B cell (primary cell): ENCODE results near the gene GNL3. TPM values are rescaled to one million over a fixed set of nuclear protein-coding genes. Genes with fewer than 3 reads are reported as not detected.

Experiments
- ATAC-seq: fragments of 200-7000 bp; cut with Tn5 transposase; one replicate; pipeline ENCODE4 v1.10.0; 2021; ENCODE audit warnings: low read depth, mild to moderate bottlenecking, moderate number of reproducible peaks, moderate library complexity
- CTCF ChIA-PET: fragments of 350-600 bp; sonication (Branson Sonifier 250); formaldehyde crosslinking; loops from one replicate; lab custom pipeline; 2021; ENCODE audit warnings: antibody characterized with exemption, inconsistent platforms; lab: Charles Lee
- POLR2A ChIA-PET: fragments of 350-600 bp; sonication (Branson Sonifier 250); formaldehyde crosslinking; loops from one replicate; lab custom pipeline; 2021; ENCODE audit warnings: antibody characterized with exemption; lab: Charles Lee
- DNase-seq: peaks from one replicate; pipeline ENCODE4 v3.0.0; 2013
- H2AFZ ChIP-seq: 2 replicates; pipeline ENCODE4 v1.6.1; 2012; ENCODE audit warnings: mild to moderate bottlenecking, low read depth, low read length; ENCODE audit not compliant: insufficient read depth, poor library complexity, severe bottlenecking
- H3K27ac ChIP-seq, 2 donors: 1 replicate in 1 of 2; 2 replicates in 1 of 2; pipeline ENCODE4 v1.5.1; 2012 to 2013; ENCODE audit warnings: low read length in 2 of 2, mild to moderate bottlenecking in 2 of 2, moderate library complexity in 1 of 2
- H3K27me3 ChIP-seq, 4 experiments: fragments of 200-600 bp in 1 of 4; sonication (generic) in 1 of 4; replicated peaks in 1 of 4; 1 replicate in 2 of 4; 2 replicates in 2 of 4; pipeline versions ENCODE4 v1.6.1 to v1.7.0; 2013 to 2016; ENCODE audit warnings: low read length in 3 of 4, mild to moderate bottlenecking in 2 of 4, mixed read lengths in 1 of 4, moderate library complexity in 1 of 4; ENCODE audit not compliant: insufficient read depth in 4 of 4, control insufficient read depth in 3 of 4; ENCODE audit errors: control extremely low read depth in 1 of 4
- H3K36me3 ChIP-seq, 2 experiments: replicated peaks in 1 of 2; 1 replicate in 1 of 2; 2 replicates in 1 of 2; pipeline versions ENCODE4 v1.6.1 to v1.7.1; 2013; ENCODE audit warnings: low read length in 1 of 2; ENCODE audit not compliant: insufficient read depth in 2 of 2, control insufficient read depth in 1 of 2; ENCODE audit errors: control extremely low read depth in 1 of 2, extremely low read depth in 1 of 2
- H3K4me1 ChIP-seq, 2 donors: fragments of 200-600 bp in 1 of 2; sonication (generic) in 1 of 2; 1 replicate in 1 of 2; 2 replicates in 1 of 2; pipeline versions ENCODE4 v1.5.1 to v1.6.1; 2013 to 2017; ENCODE audit warnings: low read length in 2 of 2; ENCODE audit not compliant: control insufficient read depth in 2 of 2, insufficient read depth in 2 of 2
- H3K4me2 ChIP-seq: replicated peaks from 2 replicates; pipeline ENCODE3; 2012; ENCODE audit warnings: mild to moderate bottlenecking, low read depth, low read length; ENCODE audit not compliant: poor library complexity, severe bottlenecking
- H3K4me3 ChIP-seq, 5 experiments: fragments of 200-600 bp in 1 of 5; sonication (generic) in 1 of 5; 1 replicate in 3 of 5; 2 replicates in 2 of 5; pipeline versions ENCODE4 v1.5.1 to v1.7.0; 2011 to 2016; ENCODE audit warnings: low read length in 4 of 5, mild to moderate bottlenecking in 4 of 5, low read depth in 2 of 5, control low read depth in 1 of 5, moderate library complexity in 1 of 5; ENCODE audit not compliant: insufficient read depth in 1 of 5; ENCODE audit errors: control extremely low read depth in 1 of 5, extremely low read depth in 1 of 5
- H3K79me2 ChIP-seq: fragments of 200-600 bp; sonication (generic); one replicate; pipeline ENCODE4 v1.6.0; 2016; ENCODE audit warnings: low read length; ENCODE audit not compliant: control insufficient read depth, insufficient read depth
- H3K9ac ChIP-seq: fragments of 200-600 bp; sonication (generic); 2 replicates; pipeline ENCODE4 v1.6.1; 2017; ENCODE audit warnings: mild to moderate bottlenecking, low read length, moderate library complexity
- H3K9me3 ChIP-seq, 3 donors: one replicate each; pipeline versions ENCODE4 v1.6.1 to v1.7.1; 2013; ENCODE audit warnings: low read length in 2 of 3; ENCODE audit not compliant: control insufficient read depth in 2 of 3, insufficient read depth in 1 of 3; ENCODE audit errors: control extremely low read depth in 1 of 3
- H4K20me1 ChIP-seq: 2 replicates; pipeline ENCODE4 v1.6.0; 2012; ENCODE audit warnings: mild to moderate bottlenecking, low read length; ENCODE audit not compliant: insufficient read depth, control insufficient read depth, poor library complexity, severe bottlenecking
- H3K27ac Mint-ChIP-seq: one replicate; pipeline ENCODE4 v1.8.0; 2021; ENCODE audit warnings: mixed read lengths
- H3K27me3 Mint-ChIP-seq: one replicate; pipeline ENCODE4 v1.8.0; 2021; ENCODE audit warnings: mixed read lengths
- H3K4me1 Mint-ChIP-seq: one replicate; pipeline ENCODE4 v1.8.0; 2021; ENCODE audit warnings: mixed read lengths
- H3K4me3 Mint-ChIP-seq: one replicate; pipeline ENCODE4 v1.8.0; 2021; ENCODE audit warnings: mixed read lengths
- H3K9me3 Mint-ChIP-seq: one replicate; pipeline ENCODE4 v1.8.0; 2022; ENCODE audit warnings: mixed read lengths; ENCODE audit not compliant: insufficient read depth
- EZH2 ChIP-seq: IDR thresholded peaks from 2 replicates; pipeline ENCODE4 v1.6.1; 2012; ENCODE audit warnings: borderline replicate concordance, low read depth, mild to moderate bottlenecking, moderate library complexity, low read length; ENCODE audit not compliant: insufficient read depth, poor library complexity, severe bottlenecking
- WGBS: methylation state at CpG from one replicate; pipeline ENCODE4 v1.1.5; 2013; ENCODE audit warnings: missing lambda C conversion rate; ENCODE audit not compliant: insufficient coverage; 5-methylcytosine and 5-hydroxymethylcytosine counted together
- intact Hi-C: fragments of 100-400 bp; cut with micrococcal nuclease; formaldehyde crosslinking; loops from one replicate; pipeline ENCODE4 v1.10.0; 2022
- polyA plus RNA-seq: library from polyadenylated mRNA; depleted of rRNA; stranded (reverse); fragments of >200 nt; gene quantifications from 2 replicates; pipeline ENCODE4 v1.2.3, GENCODE V29; 2012
- total RNA-seq, 2 donors: library from RNA; stranded (reverse); fragments of 120-200 nt in 1 of 2; gene quantifications; 1 replicate in 1 of 2; 2 replicates in 1 of 2; pipeline versions ENCODE4 v1.2.3 to v1.2.4, GENCODE V29; 2013 to 2022
- TF ChIP-seq, protein P1 (sequence below): fragments of 200-600 bp; IDR thresholded peaks from one replicate; pipeline ENCODE4 v1.8.0; 2022; ENCODE audit warnings: antibody characterized with exemption, mild to moderate bottlenecking

Gene GNL3
- total and polyA plus RNA-seq, 2 donors (not counting 1 experiment from before 2014, with no cell fraction given), result 32.6 to 68.5 TPM

DNA sequence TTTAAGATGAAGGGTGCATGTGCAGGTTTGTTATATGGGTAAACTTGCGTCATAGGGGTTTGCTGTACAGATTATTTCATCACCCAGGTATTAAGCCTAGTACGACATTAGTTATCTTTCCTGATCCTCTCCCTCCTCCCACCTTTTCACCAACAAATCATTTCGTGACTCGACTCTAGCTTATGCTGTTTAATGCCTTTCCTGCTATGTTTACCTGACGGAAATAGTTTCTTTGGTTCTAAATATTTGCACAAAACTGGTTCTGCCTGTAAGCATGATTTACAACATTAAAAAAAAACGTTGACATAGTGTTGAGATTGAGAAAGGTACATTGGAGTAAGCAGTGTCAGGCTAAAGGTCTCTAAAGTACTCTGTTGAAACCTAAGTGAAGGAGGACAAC lies 2.4 kb downstream of the GNL3 start:
- H3K9ac ChIP-seq, result no peak overlapping the region
- DNase-seq (no peak), ATAC-seq (no peak)
- H3K4me3 ChIP-seq, result no peak overlapping the region
- no peak overlapping the region for H2AFZ ChIP-seq
- H3K36me3 ChIP-seq, result peaks cover 1 to 59% of the 10 kb centered on the region in 2 experiments
- no CpG with 5 or more reads among the region's 6 CpGs for WGBS
- no peak overlapping the region for H3K27ac Mint-ChIP-seq
- no peak overlapping the region for H3K4me3 Mint-ChIP-seq
- no peaks in the 10 kb centered on the region for H3K27me3 Mint-ChIP-seq
- intact Hi-C loops, result loop anchor here (5.0 kb wide), 3 partner anchors 231 to 659 kb away; partner anchors contain the start of genes DCP1A, NISCH and RFT1
- H3K4me1 ChIP-seq, result peaks cover 18 to 20% of the 10 kb centered on the region in 2 donors
- H3K9me3 Mint-ChIP-seq, result no peaks in the 10 kb centered on the region
- POLR2A ChIA-PET, result no interaction called here
- peaks cover 25% of the 10 kb centered on the region for H3K4me1 Mint-ChIP-seq
- no peaks in the 10 kb centered on the region for H3K9me3 ChIP-seq
- no peak overlapping the region for H3K4me2 ChIP-seq
- peaks cover 42% of the 10 kb centered on the region for H3K79me2 ChIP-seq
- CTCF ChIA-PET, result interaction anchor here (0.6 kb wide), 1 partner anchor 11 kb away, joined by 3 read pairs; no protein-coding TSS in a partner anchor
- TF ChIP-seq EZH2, result no peak
- TF ChIP-seq, protein P1, sequence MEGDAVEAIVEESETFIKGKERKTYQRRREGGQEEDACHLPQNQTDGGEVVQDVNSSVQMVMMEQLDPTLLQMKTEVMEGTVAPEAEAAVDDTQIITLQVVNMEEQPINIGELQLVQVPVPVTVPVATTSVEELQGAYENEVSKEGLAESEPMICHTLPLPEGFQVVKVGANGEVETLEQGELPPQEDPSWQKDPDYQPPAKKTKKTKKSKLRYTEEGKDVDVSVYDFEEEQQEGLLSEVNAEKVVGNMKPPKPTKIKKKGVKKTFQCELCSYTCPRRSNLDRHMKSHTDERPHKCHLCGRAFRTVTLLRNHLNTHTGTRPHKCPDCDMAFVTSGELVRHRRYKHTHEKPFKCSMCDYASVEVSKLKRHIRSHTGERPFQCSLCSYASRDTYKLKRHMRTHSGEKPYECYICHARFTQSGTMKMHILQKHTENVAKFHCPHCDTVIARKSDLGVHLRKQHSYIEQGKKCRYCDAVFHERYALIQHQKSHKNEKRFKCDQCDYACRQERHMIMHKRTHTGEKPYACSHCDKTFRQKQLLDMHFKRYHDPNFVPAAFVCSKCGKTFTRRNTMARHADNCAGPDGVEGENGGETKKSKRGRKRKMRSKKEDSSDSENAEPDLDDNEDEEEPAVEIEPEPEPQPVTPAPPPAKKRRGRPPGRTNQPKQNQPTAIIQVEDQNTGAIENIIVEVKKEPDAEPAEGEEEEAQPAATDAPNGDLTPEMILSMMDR, result no peak
- peaks cover 25% of the 10 kb centered on the region for H4K20me1 ChIP-seq
- peak overlapping the region in 1 of 2 donors; percentile 97 for H3K27ac ChIP-seq
- H3K27me3 ChIP-seq, result no peaks in the 10 kb centered on the region

DNA sequence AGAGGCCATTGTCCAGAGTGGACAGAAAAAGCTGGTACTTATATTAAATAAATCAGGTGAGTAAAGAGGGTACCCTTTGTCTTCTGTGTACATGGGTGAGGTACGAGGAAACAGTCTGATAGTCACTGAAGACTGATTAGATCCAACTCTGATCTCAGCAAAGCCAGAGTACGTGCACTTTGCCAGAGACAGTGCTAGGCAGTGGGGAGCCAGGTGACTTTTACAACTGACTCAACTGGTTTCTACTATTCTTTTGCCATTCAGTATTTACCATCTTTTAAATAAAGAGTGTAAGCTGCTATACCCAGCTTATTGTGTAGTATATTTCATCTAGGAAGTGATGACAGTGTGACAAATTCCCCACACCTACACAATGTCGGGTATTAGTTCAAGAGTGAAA lies 3.3 kb downstream of the GNL3 start:
- Histone ChIP-seq H3K4me2 (no peak overlapping the region), H3K9ac (no peak overlapping the region), H3K9me3 (no peaks in the 10 kb centered on the region), H4K20me1 (peaks cover 25% of the 10 kb centered on the region), H3K27me3 (no peaks in the 10 kb centered on the region), H3K4me3 (no peak overlapping the region), H2AFZ (no peak overlapping the region), H3K27ac (peak overlapping the region in 1 of 2 donors; percentile 32), H3K79me2 (peaks cover 33% of the 10 kb centered on the region), H3K4me1 (peaks cover 18 to 20% of the 10 kb centered on the region in 2 donors), H3K36me3 (peaks cover 4 to 67% of the 10 kb centered on the region in 2 experiments)
- intact Hi-C loops, result loop anchor here (5.0 kb wide), 3 partner anchors 232 to 658 kb away; partner anchors contain the start of genes DCP1A, NISCH and RFT1
- no peak for ATAC-seq
- Mint-ChIP-seq H3K4me3 (no peak overlapping the region), H3K27ac (no peak overlapping the region), H3K9me3 (no peaks in the 10 kb centered on the region), H3K27me3 (no peaks in the 10 kb centered on the region), H3K4me1 (peaks cover 24% of the 10 kb centered on the region)
- no peak for TF ChIP-seq EZH2
- ChIA-PET POLR2A (no interaction called here), CTCF (no interaction called here)
- DNase-seq, result no peak
- 100% methylated on average over 1 of the region's 3 CpGs for WGBS
